IMR-90 (cell line): Measurements from ENCODE around the gene BOLA1. TPM values are rescaled to one million over a fixed set of nuclear protein-coding genes. Genes with fewer than 3 reads are reported as not detected.

Source experiments
- ATAC-seq: fragments of 200-7000 bp; cut with Tn5 transposase; 2 replicates; pipeline ENCODE4 v1.9.1; 2020; ENCODE audit warnings: low read depth, mild to moderate bottlenecking, moderate library complexity
- BruUV-seq: library from RNA; stranded (reverse); fragments of 400-500 nt; replicated peaks from 2 replicates; lab custom pipeline; 2021; lab: Mats Ljungman, UMichigan
- CTCF ChIA-PET: fragments of 300-600 bp; formaldehyde crosslinking; extraction: SDS; loops from one replicate; lab custom pipeline; 2021; ENCODE audit warnings: antibody characterized with exemption; lab: Yijun Ruan, JAX
- POLR2A ChIA-PET: fragments of 300-600 bp; sonication (Branson Sonifier 250); formaldehyde crosslinking; loops from one replicate; lab custom pipeline; 2022; ENCODE audit warnings: antibody characterized with exemption; ENCODE audit not compliant: unreplicated experiment; lab: Charles Lee
- DNase-seq: peaks from one replicate; pipeline ENCODE4 v3.0.0; 2013
- H2AFZ ChIP-seq: replicated peaks from 2 replicates; pipeline ENCODE3; 2013; ENCODE audit warnings: low read length, mild to moderate bottlenecking; ENCODE audit not compliant: poor library complexity
- H2AK5ac ChIP-seq: 2 replicates; pipeline ENCODE4 v1.6.1; 2013; ENCODE audit warnings: low read depth, low read length, inconsistent platforms
- H2AK9ac ChIP-seq: replicated peaks from 2 replicates; pipeline ENCODE3; 2013; ENCODE audit warnings: mild to moderate bottlenecking, low read depth, low read length, moderate library complexity; ENCODE audit not compliant: poor library complexity
- H2BK120ac ChIP-seq: 2 replicates; pipeline ENCODE4 v1.6.1; 2013; ENCODE audit warnings: low read depth, low read length, inconsistent platforms
- H2BK15ac ChIP-seq: 3 replicates; pipeline ENCODE4 v1.6.1; 2013; ENCODE audit warnings: low read depth, low read length, inconsistent platforms
- H2BK20ac ChIP-seq: 2 replicates; pipeline ENCODE4 v1.6.1; 2013; ENCODE audit warnings: low read depth, mild to moderate bottlenecking, inconsistent platforms, low read length, moderate library complexity
- H2BK5ac ChIP-seq: 2 replicates; pipeline ENCODE4 v1.6.1; 2013; ENCODE audit warnings: mild to moderate bottlenecking, low read depth, low read length, inconsistent platforms; ENCODE audit not compliant: poor library complexity, severe bottlenecking
- H3K14ac ChIP-seq: replicated peaks from 2 replicates; pipeline ENCODE4 v1.6.1; 2013; ENCODE audit warnings: low read depth, low read length, inconsistent platforms
- H3K18ac ChIP-seq: 2 replicates; pipeline ENCODE4 v1.6.1; 2013; ENCODE audit warnings: low read depth, low read length, control low read depth
- H3K23ac ChIP-seq: 2 replicates; pipeline ENCODE4 v1.6.1; 2013; ENCODE audit warnings: low read depth, low read length, inconsistent platforms
- H3K27ac ChIP-seq: 2 replicates; pipeline ENCODE4 v1.5.1; 2013; ENCODE audit warnings: mild to moderate bottlenecking, control low read depth, low read length; ENCODE audit not compliant: insufficient read depth
- H3K27me3 ChIP-seq: 2 replicates; pipeline ENCODE4 v1.6.1; 2013; ENCODE audit warnings: low read length; ENCODE audit not compliant: control insufficient read depth, insufficient read depth
- H3K36me3 ChIP-seq: 2 replicates; pipeline ENCODE4 v1.6.1; 2013; ENCODE audit warnings: low read length, mixed read lengths; ENCODE audit not compliant: control insufficient read depth, insufficient read depth
- H3K4ac ChIP-seq: 2 replicates; pipeline ENCODE4 v1.6.1; 2013; ENCODE audit warnings: low read depth, low read length, inconsistent platforms
- H3K4me1 ChIP-seq: 2 replicates; pipeline ENCODE4 v1.6.1; 2013; ENCODE audit warnings: low read length, mixed read lengths; ENCODE audit not compliant: control insufficient read depth, insufficient read depth
- H3K4me2 ChIP-seq: 2 replicates; pipeline ENCODE4 v1.6.1; 2013; ENCODE audit warnings: low read depth, mild to moderate bottlenecking, control low read depth, low read length, moderate library complexity
- H3K4me3 ChIP-seq: 2 replicates; pipeline ENCODE4 v1.5.1; 2013; ENCODE audit warnings: low read depth, mild to moderate bottlenecking, control low read depth, low read length, moderate library complexity; ENCODE audit not compliant: insufficient read depth
- H3K56ac ChIP-seq: 2 replicates; pipeline ENCODE4 v1.6.1; 2013; ENCODE audit warnings: low read length, inconsistent platforms; ENCODE audit not compliant: insufficient read depth; ENCODE audit errors: extremely low read depth
- H3K79me1 ChIP-seq, 2 experiments: 2 replicates each; pipeline ENCODE4 v1.6.1; 2013; ENCODE audit warnings: low read length in 2 of 2, inconsistent platforms in 1 of 2, low read depth in 1 of 2
- H3K9ac ChIP-seq: 2 replicates; pipeline ENCODE4 v1.6.1; 2013; ENCODE audit warnings: low read depth, low read length, control low read depth
- H3K9me1 ChIP-seq: 2 replicates; pipeline ENCODE4 v1.6.1; 2013; ENCODE audit warnings: low read length, inconsistent platforms; ENCODE audit not compliant: insufficient read depth
- H3K9me3 ChIP-seq: 2 replicates; pipeline ENCODE4 v1.6.1; 2013; ENCODE audit warnings: low read length; ENCODE audit not compliant: control insufficient read depth, insufficient read depth
- H4K20me1 ChIP-seq: 2 replicates; pipeline ENCODE4 v1.6.1; 2013; ENCODE audit warnings: low read length, inconsistent platforms; ENCODE audit not compliant: insufficient read depth
- H4K5ac ChIP-seq: 2 replicates; pipeline ENCODE4 v1.6.1; 2013; ENCODE audit warnings: mild to moderate bottlenecking, low read depth, low read length, control low read depth
- H4K8ac ChIP-seq, 2 experiments: 2 replicates each; pipeline ENCODE4 v1.6.1; 2013; ENCODE audit warnings: low read depth in 2 of 2, low read length in 2 of 2, control low read depth in 1 of 2, inconsistent platforms in 1 of 2
- H4K91ac ChIP-seq: 2 replicates; pipeline ENCODE4 v1.6.1; 2013; ENCODE audit warnings: low read depth, low read length, inconsistent platforms; ENCODE audit not compliant: insufficient read depth
- BHLHE40 ChIP-seq: fragments of 150-350 bp; IDR thresholded peaks from 2 replicates; pipeline ENCODE4 v1.6.1; 2016; ENCODE audit warnings: mild to moderate bottlenecking, low read depth, low read length
- CEBPB ChIP-seq: IDR thresholded peaks from 2 replicates; pipeline ENCODE4 v1.6.1; 2012; ENCODE audit warnings: low read depth, low read length, improper control_type of control experiment
- CHD1 ChIP-seq: IDR thresholded peaks from 2 replicates; pipeline ENCODE4 v1.6.1; 2012; ENCODE audit warnings: low read depth, low read length, improper control_type of control experiment
- FOS ChIP-seq: fragments of 150-350 bp; IDR thresholded peaks from 2 replicates; pipeline ENCODE4 v1.6.1; 2016; ENCODE audit warnings: low read depth, low read length
- MAFK ChIP-seq: IDR thresholded peaks from 2 replicates; pipeline ENCODE4 v1.6.1; 2012; ENCODE audit warnings: low read depth, low read length, improper control_type of control experiment
- MAZ ChIP-seq: IDR thresholded peaks from 2 replicates; pipeline ENCODE4 v1.6.1; 2012; ENCODE audit warnings: low read depth, mild to moderate bottlenecking, low read length, improper control_type of control experiment, moderate library complexity, borderline replicate concordance
- MXI1 ChIP-seq: IDR thresholded peaks from 2 replicates; pipeline ENCODE4 v1.6.1; 2012; ENCODE audit warnings: low read depth, mild to moderate bottlenecking, low read length, moderate library complexity, borderline replicate concordance
- NFE2L2 ChIP-seq: fragments of 150-350 bp; IDR thresholded peaks from 2 replicates; pipeline ENCODE4 v1.6.1; 2016; ENCODE audit warnings: low read depth, mild to moderate bottlenecking, low read length
- POLR2A ChIP-seq: IDR thresholded peaks from 2 replicates; pipeline ENCODE4 v1.6.1; 2012; ENCODE audit warnings: mild to moderate bottlenecking, low read depth, low read length
- RAD21 ChIP-seq: IDR thresholded peaks from 2 replicates; pipeline ENCODE4 v1.6.1; 2012; ENCODE audit warnings: low read length, improper control_type of control experiment
- RCOR1 ChIP-seq: IDR thresholded peaks from 2 replicates; pipeline ENCODE4 v1.6.1; 2012; ENCODE audit warnings: mild to moderate bottlenecking, low read length, improper control_type of control experiment; ENCODE audit not compliant: insufficient replicate concordance
- RFX5 ChIP-seq: IDR thresholded peaks from 2 replicates; pipeline ENCODE4 v1.8.0; 2012; ENCODE audit warnings: low read depth, mild to moderate bottlenecking, low read length, moderate library complexity
- WGBS, 2 experiments: methylation state at CpG; one replicate each; pipeline versions ENCODE4 v1.1.5 to v1.1.7; 2013; ENCODE audit warnings: missing lambda C conversion rate in 2 of 2; ENCODE audit not compliant: insufficient read length in 1 of 2; ENCODE audit errors: extremely low coverage in 2 of 2; 5-methylcytosine and 5-hydroxymethylcytosine counted together
- dilution Hi-C: fragments of 300-500 bp; cut with HindIII; formaldehyde crosslinking; loops from one replicate; pipeline ENCODE4 v1.14.3; 2018; ENCODE audit warnings: low sequenced_read_pairs; ENCODE audit not compliant: unreplicated experiment
- in situ Hi-C: fragments of 300-500 bp; cut with MboI; formaldehyde crosslinking; loops from 3 replicates; pipeline ENCODE4 v1.14.3; 2019; ENCODE audit warnings: low sequenced_read_pairs, inconsistent platforms, mixed read lengths
- intact Hi-C: fragments of 100-400 bp; cut with micrococcal nuclease; formaldehyde crosslinking; loops from 2 replicates; pipeline ENCODE4 v1.10.0; 2022
- polyA plus RNA-seq, 3 experiments: library from polyadenylated mRNA; depleted of rRNA; stranded (reverse); fragments of >200 nt; gene quantifications; 2 replicates each; pipeline ENCODE4 v1.2.3, GENCODE V29; 2012; ENCODE audit warnings: low replicate concordance in 1 of 3
- total RNA-seq: library from RNA; depleted of rRNA; stranded (reverse); fragments of >200 nt; gene quantifications from 2 replicates; pipeline ENCODE4 v1.2.3, GENCODE V29; 2012
- TF ChIP-seq, protein P1 (sequence below): conservative IDR thresholded peaks from 2 replicates; pipeline ENCODE4 v1.5.1; 2012; ENCODE audit warnings: mild to moderate bottlenecking, low read depth, low read length, improper control_type of control experiment
- TF ChIP-seq, protein P2 (sequence below): fragments of 150-350 bp; IDR thresholded peaks from 2 replicates; pipeline ENCODE4 v1.6.1; 2016; ENCODE audit warnings: low read depth, mild to moderate bottlenecking, low read length, moderate library complexity, borderline replicate concordance
- TF ChIP-seq, protein P3 (sequence below): fragments of 150-350 bp; IDR thresholded peaks from 2 replicates; pipeline ENCODE4 v1.6.1; 2017; ENCODE audit warnings: mild to moderate bottlenecking, antibody characterized with exemption, low read length, low read depth

The BOLA1 gene
- total and polyA plus RNA-seq, 2 of the 4 experiments (the other 2 are of a cell fraction), result 3.4 to 12.6 TPM

DNA sequence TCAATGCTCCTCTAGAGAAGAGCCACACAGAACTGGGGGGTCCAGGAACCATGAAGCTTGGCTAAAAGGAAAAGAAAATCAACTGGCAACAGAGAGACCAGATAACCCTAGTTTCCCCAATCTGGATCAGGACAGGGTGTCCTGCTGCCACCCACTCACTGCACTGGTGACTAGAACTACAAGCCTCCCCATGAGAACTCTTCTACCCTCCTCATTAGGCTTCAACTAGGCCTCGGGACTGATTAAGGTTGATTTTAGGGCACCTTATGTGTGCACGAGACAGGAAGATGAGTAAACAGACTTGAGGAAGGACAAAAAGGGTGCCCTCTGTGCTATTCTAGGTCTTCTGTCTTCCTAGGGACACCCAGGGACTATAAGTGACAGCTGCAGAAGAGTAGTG lies 30.5 kb downstream of the BOLA1 start:
- Histone ChIP-seq H3K4me1 (peaks cover 5% of the 10 kb centered on the region), H2BK20ac (no peak overlapping the region), H2BK15ac (no peak overlapping the region), H4K8ac (no peak overlapping the region), H3K27me3 (no peaks in the 10 kb centered on the region), H3K18ac (no peak overlapping the region), H4K91ac (no peak overlapping the region), H3K9me3 (no peaks in the 10 kb centered on the region), H3K4ac (no peak overlapping the region), H3K14ac (no peak overlapping the region), H2BK120ac (no peak overlapping the region), H3K79me1 (peaks cover 26 to 65% of the 10 kb centered on the region in 2 experiments), H3K23ac (no peak overlapping the region), H3K9ac (no peak overlapping the region), H2BK5ac (no peak overlapping the region), H3K36me3 (peaks cover 29% of the 10 kb centered on the region), H3K4me2 (no peak overlapping the region), H2AFZ (no peak overlapping the region), H3K9me1 (peaks cover 22% of the 10 kb centered on the region), H2AK9ac (no peak overlapping the region), H4K20me1 (peaks cover 8% of the 10 kb centered on the region; the same call in 1 of the 2 replicates), H3K56ac (no peak overlapping the region), H3K4me3 (no peak overlapping the region), H4K5ac (no peak overlapping the region), H3K27ac (no peak overlapping the region), H2AK5ac (no peak overlapping the region)
- TF ChIP-seq BHLHE40, result no peak
- no peak for TF ChIP-seq RCOR1
- no peak for TF ChIP-seq FOS
- TF ChIP-seq CEBPB, result no peak
- no peak for TF ChIP-seq POLR2A
- no peak for TF ChIP-seq MAFK
- no peak for TF ChIP-seq MAZ
- TF ChIP-seq, protein P1, sequence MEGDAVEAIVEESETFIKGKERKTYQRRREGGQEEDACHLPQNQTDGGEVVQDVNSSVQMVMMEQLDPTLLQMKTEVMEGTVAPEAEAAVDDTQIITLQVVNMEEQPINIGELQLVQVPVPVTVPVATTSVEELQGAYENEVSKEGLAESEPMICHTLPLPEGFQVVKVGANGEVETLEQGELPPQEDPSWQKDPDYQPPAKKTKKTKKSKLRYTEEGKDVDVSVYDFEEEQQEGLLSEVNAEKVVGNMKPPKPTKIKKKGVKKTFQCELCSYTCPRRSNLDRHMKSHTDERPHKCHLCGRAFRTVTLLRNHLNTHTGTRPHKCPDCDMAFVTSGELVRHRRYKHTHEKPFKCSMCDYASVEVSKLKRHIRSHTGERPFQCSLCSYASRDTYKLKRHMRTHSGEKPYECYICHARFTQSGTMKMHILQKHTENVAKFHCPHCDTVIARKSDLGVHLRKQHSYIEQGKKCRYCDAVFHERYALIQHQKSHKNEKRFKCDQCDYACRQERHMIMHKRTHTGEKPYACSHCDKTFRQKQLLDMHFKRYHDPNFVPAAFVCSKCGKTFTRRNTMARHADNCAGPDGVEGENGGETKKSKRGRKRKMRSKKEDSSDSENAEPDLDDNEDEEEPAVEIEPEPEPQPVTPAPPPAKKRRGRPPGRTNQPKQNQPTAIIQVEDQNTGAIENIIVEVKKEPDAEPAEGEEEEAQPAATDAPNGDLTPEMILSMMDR, result no peak
- TF ChIP-seq RFX5, result no peak
- TF ChIP-seq, protein P2, sequence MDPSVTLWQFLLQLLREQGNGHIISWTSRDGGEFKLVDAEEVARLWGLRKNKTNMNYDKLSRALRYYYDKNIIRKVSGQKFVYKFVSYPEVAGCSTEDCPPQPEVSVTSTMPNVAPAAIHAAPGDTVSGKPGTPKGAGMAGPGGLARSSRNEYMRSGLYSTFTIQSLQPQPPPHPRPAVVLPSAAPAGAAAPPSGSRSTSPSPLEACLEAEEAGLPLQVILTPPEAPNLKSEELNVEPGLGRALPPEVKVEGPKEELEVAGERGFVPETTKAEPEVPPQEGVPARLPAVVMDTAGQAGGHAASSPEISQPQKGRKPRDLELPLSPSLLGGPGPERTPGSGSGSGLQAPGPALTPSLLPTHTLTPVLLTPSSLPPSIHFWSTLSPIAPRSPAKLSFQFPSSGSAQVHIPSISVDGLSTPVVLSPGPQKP, result no peak
- TF ChIP-seq, protein P3, sequence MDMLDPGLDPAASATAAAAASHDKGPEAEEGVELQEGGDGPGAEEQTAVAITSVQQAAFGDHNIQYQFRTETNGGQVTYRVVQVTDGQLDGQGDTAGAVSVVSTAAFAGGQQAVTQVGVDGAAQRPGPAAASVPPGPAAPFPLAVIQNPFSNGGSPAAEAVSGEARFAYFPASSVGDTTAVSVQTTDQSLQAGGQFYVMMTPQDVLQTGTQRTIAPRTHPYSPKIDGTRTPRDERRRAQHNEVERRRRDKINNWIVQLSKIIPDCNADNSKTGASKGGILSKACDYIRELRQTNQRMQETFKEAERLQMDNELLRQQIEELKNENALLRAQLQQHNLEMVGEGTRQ, result no peak
- no peak for TF ChIP-seq MXI1
- no peak for TF ChIP-seq RAD21
- TF ChIP-seq NFE2L2, result no peak
- no peak for TF ChIP-seq CHD1
- ChIA-PET POLR2A (no interaction called here), CTCF (no interaction called here)
- no peak for ATAC-seq
- no TSS peak for BruUV-seq
- no CpG with 5 or more reads among the region's 2 CpGs for WGBS, 2 experiments
- intact Hi-C loops (no loop called here), in situ Hi-C loops (no loop called here), dilution Hi-C loops (no loop called here)
- no peak for DNase-seq
